Suprapubic skin (tissue), 4 donors: ENCODE measurements around the gene CAMK1D.

Experiments
- POLR2A ChIP-seq, 2 donors: fragments of 450-650 bp; IDR thresholded peaks; one replicate each; pipeline ENCODE4 v1.6.1; 2017; ENCODE audit warnings: antibody characterized with exemption in 2 of 2, mild to moderate bottlenecking in 2 of 2, moderate library complexity in 2 of 2
- POLR2AphosphoS5 ChIP-seq, 3 donors: sonication (generic); formaldehyde crosslinking; IDR thresholded peaks; one replicate each; pipeline ENCODE4 v1.6.1; 2017; ENCODE audit warnings: antibody characterized with exemption in 3 of 3

GRCh38 chr10:12588091-12588860 lies 238.9 kb downstream of the CAMK1D start:
- no peak for TF ChIP-seq POLR2A (IDR thresholded peaks at IDR 0.05)
- TF ChIP-seq POLR2AphosphoS5 (IDR thresholded peaks at IDR 0.05): no peak
